Suprapubic skin (tissue), 4 donors: ENCODE results near the gene MPV17L2. TPM values are rescaled to one million over a fixed set of nuclear protein-coding genes. Genes with fewer than 3 reads are reported as not detected.

Experiments used
- DNase-seq, 2 donors: peaks; one replicate each; pipeline ENCODE4 v3.0.0-alpha.2; 2019; ENCODE audit warnings: low spot score in 2 of 2
- H3K27ac ChIP-seq: fragments of 200-600 bp; sonication (generic); one replicate; pipeline ENCODE4 v1.5.1; 2019
- H3K27me3 ChIP-seq: fragments of 200-600 bp; sonication (generic); one replicate; pipeline ENCODE4 v1.5.1; 2019
- H3K36me3 ChIP-seq: fragments of 200-600 bp; sonication (generic); one replicate; pipeline ENCODE4 v1.5.1; 2019
- H3K4me1 ChIP-seq: fragments of 200-600 bp; sonication (generic); one replicate; pipeline ENCODE4 v1.5.1; 2019
- H3K4me3 ChIP-seq: fragments of 200-600 bp; sonication (generic); one replicate; pipeline ENCODE4 v1.5.1; 2019; ENCODE audit warnings: mild to moderate bottlenecking
- H3K9me3 ChIP-seq: fragments of 200-600 bp; sonication (generic); one replicate; pipeline ENCODE4 v1.5.1; 2019
- EP300 ChIP-seq: sonication (generic); formaldehyde crosslinking; IDR thresholded peaks from one replicate; pipeline ENCODE4 v1.6.1; 2017; ENCODE audit warnings: antibody characterized with exemption
- POLR2A ChIP-seq, 2 donors: fragments of 450-650 bp; IDR thresholded peaks; one replicate each; pipeline ENCODE4 v1.6.1; 2017; ENCODE audit warnings: antibody characterized with exemption in 2 of 2, mild to moderate bottlenecking in 2 of 2, moderate library complexity in 2 of 2
- POLR2AphosphoS5 ChIP-seq, 3 donors: sonication (generic); formaldehyde crosslinking; IDR thresholded peaks; one replicate each; pipeline ENCODE4 v1.6.1; 2017; ENCODE audit warnings: antibody characterized with exemption in 3 of 3
- WGBS: methylation state at CpG from one replicate; pipeline ENCODE4 v1.1.5; 2018; 5-methylcytosine and 5-hydroxymethylcytosine counted together
- total RNA-seq, 4 donors: library from RNA; depleted of rRNA; stranded (reverse); fragments of >200 nt; gene quantifications; one replicate each; pipeline ENCODE4 v1.1.0, GENCODE V29; 2016
- TF ChIP-seq, protein P1 (sequence below), 2 donors: fragments of 200-600 bp in 1 of 2; fragments of 450-650 bp in 1 of 2; sonication (generic) in 1 of 2; IDR thresholded peaks; one replicate each; pipeline ENCODE4 v1.5.1; 2016 to 2019; ENCODE audit warnings: antibody characterized with exemption in 2 of 2, mild to moderate bottlenecking in 1 of 2, moderate library complexity in 1 of 2

The MPV17L2 gene
- total RNA-seq, 4 donors from 2014 or later: 4.8 to 27.2 (median 14.7) TPM

- no peak overlapping the region for H3K4me3 ChIP-seq
- no peak overlapping the region for H3K27ac ChIP-seq
- H3K27me3 ChIP-seq: peaks cover 76% of the 10 kb centered on the region
- H3K4me1 ChIP-seq: peaks cover 8% of the 10 kb centered on the region
- TF ChIP-seq EP300 (no peak), POLR2AphosphoS5 (IDR thresholded peaks at IDR 0.05) (no peak), POLR2A (IDR thresholded peaks at IDR 0.05) (no peak)
- TF ChIP-seq, protein P1, sequence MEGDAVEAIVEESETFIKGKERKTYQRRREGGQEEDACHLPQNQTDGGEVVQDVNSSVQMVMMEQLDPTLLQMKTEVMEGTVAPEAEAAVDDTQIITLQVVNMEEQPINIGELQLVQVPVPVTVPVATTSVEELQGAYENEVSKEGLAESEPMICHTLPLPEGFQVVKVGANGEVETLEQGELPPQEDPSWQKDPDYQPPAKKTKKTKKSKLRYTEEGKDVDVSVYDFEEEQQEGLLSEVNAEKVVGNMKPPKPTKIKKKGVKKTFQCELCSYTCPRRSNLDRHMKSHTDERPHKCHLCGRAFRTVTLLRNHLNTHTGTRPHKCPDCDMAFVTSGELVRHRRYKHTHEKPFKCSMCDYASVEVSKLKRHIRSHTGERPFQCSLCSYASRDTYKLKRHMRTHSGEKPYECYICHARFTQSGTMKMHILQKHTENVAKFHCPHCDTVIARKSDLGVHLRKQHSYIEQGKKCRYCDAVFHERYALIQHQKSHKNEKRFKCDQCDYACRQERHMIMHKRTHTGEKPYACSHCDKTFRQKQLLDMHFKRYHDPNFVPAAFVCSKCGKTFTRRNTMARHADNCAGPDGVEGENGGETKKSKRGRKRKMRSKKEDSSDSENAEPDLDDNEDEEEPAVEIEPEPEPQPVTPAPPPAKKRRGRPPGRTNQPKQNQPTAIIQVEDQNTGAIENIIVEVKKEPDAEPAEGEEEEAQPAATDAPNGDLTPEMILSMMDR (IDR thresholded peaks at IDR 0.05): no peak
- no peaks in the 10 kb centered on the region for H3K36me3 ChIP-seq
- WGBS: 5% methylated on average over 32 of the region's 46 CpGs
- H3K9me3 ChIP-seq: no peaks in the 10 kb centered on the region
- no peak for DNase-seq
Measured at GRCh38 chr19:18232540-18233223, 39.7 kb downstream of the MPV17L2 start.

DNA sequence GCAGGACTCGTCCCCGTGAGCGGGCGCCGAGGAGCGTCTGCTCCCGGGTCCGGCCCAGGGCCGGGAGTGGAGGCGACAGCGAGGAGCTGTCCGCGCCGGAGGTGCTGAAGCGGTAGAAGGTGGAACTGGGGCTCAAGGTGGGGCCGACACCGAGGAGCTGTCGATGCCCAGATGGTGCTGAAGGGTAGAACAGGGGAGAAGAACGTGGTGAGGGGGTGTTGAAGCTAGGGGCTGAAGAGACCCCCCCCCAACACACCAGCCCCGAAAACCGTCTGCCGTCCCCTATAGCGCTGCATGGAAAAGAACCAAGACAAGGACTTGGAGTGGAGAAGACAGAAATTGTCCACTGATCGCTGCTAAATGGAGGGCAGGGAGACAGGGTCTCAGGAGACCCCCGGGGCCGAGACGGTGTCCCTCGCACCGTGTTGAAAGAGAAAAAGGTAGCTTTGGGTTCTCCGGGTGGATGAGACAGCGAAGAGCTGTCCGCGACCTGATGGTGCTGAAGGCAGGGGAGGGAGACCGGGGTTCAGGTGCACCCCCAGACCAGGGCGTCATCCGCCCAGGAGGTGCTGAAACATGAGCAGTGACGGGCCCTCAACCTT, 40.3 kb downstream of the MPV17L2 start:
- peaks cover 73% of the 10 kb centered on the region for H3K27me3 ChIP-seq
- H3K27ac ChIP-seq: no peak overlapping the region
- TF ChIP-seq, protein P1 (IDR thresholded peaks at IDR 0.05): no peak
- TF ChIP-seq EP300: no peak
- no peak for TF ChIP-seq POLR2A (IDR thresholded peaks at IDR 0.05)
- no peak for TF ChIP-seq POLR2AphosphoS5 (IDR thresholded peaks at IDR 0.05)
- H3K4me1 ChIP-seq: peaks cover 8% of the 10 kb centered on the region
- no peaks in the 10 kb centered on the region for H3K36me3 ChIP-seq
- no peaks in the 10 kb centered on the region for H3K9me3 ChIP-seq
- H3K4me3 ChIP-seq: no peak overlapping the region
- DNase-seq: no peak
- WGBS: 22% methylated on average over 34 of the region's 37 CpGs

- H3K9me3 ChIP-seq: no peaks in the 10 kb centered on the region
- 17% methylated on average over 5 of the region's 6 CpGs for WGBS
- H3K27me3 ChIP-seq: peaks cover 66% of the 10 kb centered on the region
- TF ChIP-seq, protein P1 (IDR thresholded peaks at IDR 0.05): no peak
- TF ChIP-seq POLR2A (IDR thresholded peaks at IDR 0.05): no peak
- no peak for TF ChIP-seq POLR2AphosphoS5 (IDR thresholded peaks at IDR 0.05)
- TF ChIP-seq EP300: no peak
- no peaks in the 10 kb centered on the region for H3K36me3 ChIP-seq
- peaks cover 8% of the 10 kb centered on the region for H3K4me1 ChIP-seq
- no peak for DNase-seq
- no peak overlapping the region for H3K4me3 ChIP-seq
- H3K27ac ChIP-seq: no peak overlapping the region
Measured at GRCh38 chr19:18234194-18234593, 41.2 kb downstream of the MPV17L2 start.

GRCh38 chr19:18239303-18239702, 46.3 kb downstream of the MPV17L2 start:
- no peak for DNase-seq
- no peaks in the 10 kb centered on the region for H3K9me3 ChIP-seq
- no peak overlapping the region for H3K27ac ChIP-seq
- H3K4me1 ChIP-seq: no peaks in the 10 kb centered on the region
- TF ChIP-seq, protein P1 (IDR thresholded peaks at IDR 0.05): no peak
- TF ChIP-seq EP300: no peak
- TF ChIP-seq POLR2AphosphoS5 (IDR thresholded peaks at IDR 0.05): no peak
- no peak for TF ChIP-seq POLR2A (IDR thresholded peaks at IDR 0.05)
- H3K4me3 ChIP-seq: no peak overlapping the region
- H3K36me3 ChIP-seq: no peaks in the 10 kb centered on the region
- peaks cover 33% of the 10 kb centered on the region for H3K27me3 ChIP-seq
- WGBS: 31% methylated on average over 12 of the region's 12 CpGs

GRCh38 chr19:18245297-18245696, 52.3 kb downstream of the MPV17L2 start:
- no peak overlapping the region for H3K4me3 ChIP-seq
- H3K9me3 ChIP-seq: no peaks in the 10 kb centered on the region
- H3K27ac ChIP-seq: no peak overlapping the region
- H3K27me3 ChIP-seq: peaks cover 8% of the 10 kb centered on the region
- DNase-seq: no peak
- TF ChIP-seq POLR2AphosphoS5 (IDR thresholded peaks at IDR 0.05) (no peak), POLR2A (IDR thresholded peaks at IDR 0.05) (no peak), EP300 (no peak)
- TF ChIP-seq, protein P1 (IDR thresholded peaks at IDR 0.05): no peak
- no peaks in the 10 kb centered on the region for H3K4me1 ChIP-seq
- WGBS: 79% methylated on average over 6 of the region's 7 CpGs
- H3K36me3 ChIP-seq: no peaks in the 10 kb centered on the region
